Esophagus muscularis mucosa (tissue), 4 donors: ENCODE data around the gene BOK. TPM values are rescaled to one million over a fixed set of nuclear protein-coding genes. Genes with fewer than 3 reads are reported as not detected.

Source experiments
- DNase-seq: peaks from one replicate; pipeline ENCODE4 v3.0.0-alpha.2; 2017; ENCODE audit errors: extremely low spot score
- H3K27ac ChIP-seq, 4 donors: fragments of 200-600 bp; sonication (generic); replicated peaks in 1 of 4; 1 replicate in 3 of 4; 2 replicates in 1 of 4; pipeline ENCODE4 v1.5.1; 2016 to 2019; ENCODE audit warnings: mild to moderate bottlenecking in 1 of 4
- H3K27me3 ChIP-seq, 4 donors: fragments of 200-600 bp; sonication (generic); one replicate each; pipeline versions ENCODE4 v1.5.1 to v1.6.0; 2016 to 2019
- H3K36me3 ChIP-seq, 4 donors: fragments of 200-600 bp; sonication (generic); one replicate each; pipeline ENCODE4 v1.5.1; 2016 to 2019
- H3K4me1 ChIP-seq, 4 donors: fragments of 200-600 bp; sonication (generic); one replicate each; pipeline ENCODE4 v1.5.1; 2016 to 2019
- H3K4me3 ChIP-seq, 4 donors: fragments of 200-600 bp; sonication (generic); 1 replicate in 2 of 4; 2 replicates in 2 of 4; pipeline ENCODE4 v1.5.1; 2016 to 2019; ENCODE audit warnings: mild to moderate bottlenecking in 4 of 4, moderate library complexity in 1 of 4
- H3K9me3 ChIP-seq, 4 donors: fragments of 200-600 bp; sonication (generic); 1 replicate in 3 of 4; 2 replicates in 1 of 4; pipeline ENCODE4 v1.5.1; 2016 to 2019
- CTCF ChIP-seq, 3 experiments: fragments of 200-600 bp in 2 of 3; fragments of 450-650 bp in 1 of 3; sonication (generic) in 2 of 3; IDR thresholded peaks; one replicate each; pipeline ENCODE4 v1.5.1; 2017 to 2019; ENCODE audit warnings: antibody characterized with exemption in 3 of 3, mild to moderate bottlenecking in 2 of 3, moderate library complexity in 1 of 3
- EP300 ChIP-seq: sonication (generic); formaldehyde crosslinking; IDR thresholded peaks from one replicate; pipeline ENCODE4 v1.6.1; 2017; ENCODE audit warnings: antibody characterized with exemption
- POLR2A ChIP-seq: fragments of 450-650 bp; IDR thresholded peaks from one replicate; pipeline ENCODE4 v1.6.1; 2017; ENCODE audit warnings: antibody characterized with exemption, moderate library complexity, mild to moderate bottlenecking, low read depth
- POLR2AphosphoS5 ChIP-seq, 2 donors: sonication (generic); formaldehyde crosslinking; IDR thresholded peaks; one replicate each; pipeline ENCODE4 v1.6.1; 2017; ENCODE audit warnings: antibody characterized with exemption in 2 of 2
- WGBS: methylation state at CpG from one replicate; pipeline ENCODE4 v1.1.5; 2018; 5-methylcytosine and 5-hydroxymethylcytosine counted together
- intact Hi-C: fragments of 100-400 bp; cut with DNase I; formaldehyde crosslinking; loops from one replicate; pipeline ENCODE4 v1.15.1; 2023
- total RNA-seq, 4 donors: library from RNA; depleted of rRNA; stranded (reverse); fragments of >200 nt; gene quantifications; one replicate each; pipeline versions ENCODE4 v1.1.0 to v1.2.1, GENCODE V29; 2016

Gene BOK
- total RNA-seq, 4 donors from 2014 or later = 55.8 to 118 (median 73.7) TPM

GRCh38 chr2:241574911-241575623, 16.5 kb downstream of the BOK start:
- DNase-seq = no peak
- Histone ChIP-seq H3K4me3 (no peak overlapping the region), H3K4me1 (peaks cover 10 to 28% (median 24%) of the 10 kb centered on the region in 4 donors), H3K27ac (no peak overlapping the region), H3K36me3 (peaks cover 8 to 38% (median 28%) of the 10 kb centered on the region in 4 donors), H3K27me3 (no peaks in the 10 kb centered on the region), H3K9me3 (no peaks in the 10 kb centered on the region)
- intact Hi-C loops = no loop called here
- WGBS = 79% methylated on average over 7 of the region's 7 CpGs
- no peak for TF ChIP-seq POLR2AphosphoS5 (IDR thresholded peaks at IDR 0.05)
- no peak for TF ChIP-seq EP300
- TF ChIP-seq CTCF (IDR thresholded peaks at IDR 0.05) = no peak
- no peak for TF ChIP-seq POLR2A

GRCh38 chr2:241575624-241576292, 17.2 kb downstream of the BOK start:
- whole genome bisulfite sequencing = 79% methylated on average over 5 of the region's 5 CpGs
- TF ChIP-seq EP300 (no peak), CTCF (IDR thresholded peaks at IDR 0.05) (no peak), POLR2AphosphoS5 (IDR thresholded peaks at IDR 0.05) (no peak), POLR2A (no peak)
- intact Hi-C loops = no loop called here
- Histone ChIP-seq H3K9me3 (no peaks in the 10 kb centered on the region), H3K36me3 (peaks cover 8 to 38% (median 28%) of the 10 kb centered on the region in 4 donors), H3K4me3 (no peak overlapping the region), H3K4me1 (peaks cover 10 to 28% (median 24%) of the 10 kb centered on the region in 4 donors), H3K27me3 (no peaks in the 10 kb centered on the region), H3K27ac (peak overlapping the region in 1 of 4 donors; percentile 23)
- no peak for DNase-seq

GRCh38 chr2:241576293-241576654, 17.7 kb downstream of the BOK start:
- Histone ChIP-seq H3K4me1 (peaks cover 10 to 28% (median 22%) of the 10 kb centered on the region in 4 donors), H3K27ac (peak overlapping the region in 1 of 4 donors; percentile 23), H3K9me3 (no peaks in the 10 kb centered on the region), H3K4me3 (no peak overlapping the region), H3K36me3 (peaks cover 8 to 42% (median 26%) of the 10 kb centered on the region in 4 donors), H3K27me3 (no peaks in the 10 kb centered on the region)
- TF ChIP-seq EP300 = no peak
- TF ChIP-seq POLR2A = no peak
- TF ChIP-seq CTCF (IDR thresholded peaks at IDR 0.05) = no peak
- no peak for TF ChIP-seq POLR2AphosphoS5 (IDR thresholded peaks at IDR 0.05)
- 89% methylated on average over 13 of the region's 14 CpGs for WGBS
- intact Hi-C loops = no loop called here
- no peak for DNase-seq

- intact Hi-C loops = no loop called here
- no peaks in the 10 kb centered on the region for H3K27me3 ChIP-seq
- peak overlapping the region; percentile 23 to 61 (median 43) for H3K27ac ChIP-seq
- peaks cover 10 to 28% (median 22%) of the 10 kb centered on the region in 4 donors for H3K4me1 ChIP-seq
- DNase-seq = no peak
- WGBS = 38% methylated on average over 9 of the region's 9 CpGs
- H3K9me3 ChIP-seq = no peaks in the 10 kb centered on the region
- no peak overlapping the region for H3K4me3 ChIP-seq
- peaks cover 7 to 39% (median 26%) of the 10 kb centered on the region in 4 donors for H3K36me3 ChIP-seq
- TF ChIP-seq EP300 (no peak), POLR2AphosphoS5 (IDR thresholded peaks at IDR 0.05) (peak in 1 of 2 donors; percentile 24), POLR2A (no peak), CTCF (IDR thresholded peaks at IDR 0.05) (no peak)
Observed at GRCh38 chr2:241577413-241578122, 19.0 kb downstream of the BOK start.
